K562 (cell line): ENCODE results near the gene LAPTM5. TPM values are rescaled to one million over a fixed set of nuclear protein-coding genes. Genes with fewer than 3 reads are reported as not detected.

Experiments
- ATAC-seq: fragments of 200-7000 bp; cut with Tn5 transposase; 3 replicates; pipeline ENCODE4 v1.9.1; 2020; ENCODE audit warnings: moderate library complexity
- BruUV-seq: library from RNA; stranded (reverse); fragments of 400-500 nt; replicated peaks from 2 replicates; lab custom pipeline; 2021; lab: Mats Ljungman, UMichigan
- CTCF ChIA-PET: fragments of 300-600 bp; formaldehyde crosslinking; extraction: SDS; loops from one replicate; lab custom pipeline; 2021; ENCODE audit warnings: low intra/inter-chr PET ratio; lab: Yijun Ruan, JAX
- POLR2A ChIA-PET: fragments of 300-600, 350-650 bp; sonication (Branson Sonifier 250); formaldehyde crosslinking; extraction: SDS; loops from one replicate; lab custom pipeline; 2021; ENCODE audit warnings: antibody characterized with exemption, inconsistent platforms; lab: Yijun Ruan, JAX
- DNase-seq, 4 experiments: peaks; one replicate each; pipeline versions ENCODE4 v3.0.0 to v3.0.0-alpha.2; 2011 to 2018; ENCODE audit warnings: low spot score in 3 of 4, mixed read lengths in 3 of 4; ENCODE audit errors: extremely low read depth in 1 of 4
- FAIRE-seq: peaks from 2 replicates; lab custom pipeline; 2011; peaks lifted over from hg19 to GRCh38; lab: Jason Lieb, UNC
- H2AFZ ChIP-seq: 2 replicates; pipeline ENCODE4 v1.6.0; 2011; ENCODE audit warnings: low read depth, low read length, control low read depth, inconsistent platforms
- H3K27ac ChIP-seq: fragments of 200-600 bp; 3 replicates; pipeline ENCODE4 v1.8.0; 2011; ENCODE audit warnings: low read depth, mild to moderate bottlenecking, control low read depth, inconsistent platforms, low read length, moderate library complexity, mixed read lengths; ENCODE audit errors: extremely low read depth
- H3K27me3 ChIP-seq, 2 experiments: fragments of 300-600 bp in 1 of 2; 2 replicates in 1 of 2; 3 replicates in 1 of 2; pipeline versions ENCODE4 v1.6.0 to v1.8.0; 2011; ENCODE audit warnings: inconsistent platforms in 2 of 2, low read length in 2 of 2, mild to moderate bottlenecking in 1 of 2, mixed read lengths in 1 of 2, moderate library complexity in 1 of 2; ENCODE audit not compliant: control insufficient read depth in 2 of 2, insufficient read depth in 2 of 2
- H3K36me3 ChIP-seq: fragments of 300-600 bp; 3 replicates; pipeline ENCODE4 v1.8.0; 2011; ENCODE audit warnings: mild to moderate bottlenecking, low read length, inconsistent platforms; ENCODE audit not compliant: control insufficient read depth, insufficient read depth
- H3K4me1 ChIP-seq, 2 experiments: fragments of 200-600 bp in 1 of 2; replicated peaks in 1 of 2; 2 replicates in 1 of 2; 3 replicates in 1 of 2; pipeline versions ENCODE4 v1.5.1 to v1.8.0; 2011; ENCODE audit warnings: inconsistent platforms in 2 of 2, low read length in 2 of 2, mild to moderate bottlenecking in 1 of 2, mixed read lengths in 1 of 2, moderate library complexity in 1 of 2; ENCODE audit not compliant: control insufficient read depth in 2 of 2, insufficient read depth in 2 of 2
- H3K4me2 ChIP-seq: 2 replicates; pipeline ENCODE4 v1.6.1; 2011; ENCODE audit warnings: low read length, control low read depth, inconsistent platforms, mixed read lengths; ENCODE audit not compliant: insufficient read depth
- H3K4me3 ChIP-seq: fragments of 200-600 bp; sonication (generic), shearing (Covaris generic); 2 replicates; pipeline ENCODE4 v1.5.1; 2016; ENCODE audit warnings: control low read depth, inconsistent platforms
- H3K79me2 ChIP-seq: fragments of 200-600 bp; 3 replicates; pipeline ENCODE4 v1.8.0; 2011; ENCODE audit warnings: low read length, inconsistent platforms; ENCODE audit not compliant: control insufficient read depth, insufficient read depth
- H3K9ac ChIP-seq, 2 experiments: 2 replicates each; pipeline versions ENCODE4 v1.6.0 to v1.6.1; 2011; ENCODE audit warnings: low read depth in 2 of 2, low read length in 2 of 2, control low read depth in 1 of 2, inconsistent platforms in 1 of 2, mild to moderate bottlenecking in 1 of 2, mixed read lengths in 1 of 2; ENCODE audit not compliant: insufficient read depth in 1 of 2
- H3K9me1 ChIP-seq: one replicate; pipeline ENCODE4 v1.6.0; 2011; ENCODE audit warnings: inconsistent platforms, mild to moderate bottlenecking, low read length, moderate library complexity; ENCODE audit not compliant: control insufficient read depth, insufficient read depth
- H3K9me3 ChIP-seq: replicated peaks from 2 replicates; pipeline ENCODE4 v1.5.1; 2011; ENCODE audit warnings: low read depth, low read length, inconsistent platforms; ENCODE audit not compliant: control insufficient read depth, insufficient read depth
- H4K20me1 ChIP-seq: replicated peaks from 2 replicates; pipeline ENCODE4 v1.6.1; 2011; ENCODE audit warnings: low read length, inconsistent platforms, mixed read lengths; ENCODE audit not compliant: control insufficient read depth, insufficient read depth
- CBFA2T3 ChIP-seq: fragments of 450-650 bp; IDR thresholded peaks from 2 replicates; pipeline ENCODE4 v1.6.1; 2017
- ELF4 ChIP-seq: fragments of 450-650 bp; formaldehyde crosslinking; IDR thresholded peaks from 2 replicates; pipeline ENCODE4 v1.4.0; 2022; ENCODE audit warnings: missing genetic modification characterization
- ETS1 ChIP-seq: conservative IDR thresholded peaks from 2 replicates; pipeline ENCODE4 v1.6.1; 2011; ENCODE audit warnings: low read depth, mild to moderate bottlenecking, low read length; ENCODE audit not compliant: control insufficient read depth
- HCFC1 ChIP-seq: IDR thresholded peaks from 2 replicates; pipeline ENCODE4 v1.6.1; 2012; ENCODE audit warnings: low read depth, low read length, improper control_type of control experiment
- HNRNPH1 ChIP-seq: fragments of 200-400 bp; formaldehyde crosslinking; optimal IDR thresholded peaks from 2 replicates; pipeline ENCODE3; 2017; ENCODE audit warnings: low read depth, mild to moderate bottlenecking, low read length, moderate library complexity
- MCM3 ChIP-seq: fragments of 450-650 bp; IDR thresholded peaks from 2 replicates; pipeline ENCODE4 v1.6.1; 2016
- POLR3A ChIP-seq: IDR thresholded peaks from 2 replicates; pipeline ENCODE4 v1.6.1; 2011; ENCODE audit warnings: borderline replicate concordance, mild to moderate bottlenecking, moderate library complexity; ENCODE audit not compliant: insufficient read length, insufficient read depth; ENCODE audit errors: extremely low read depth
- PRDM10 ChIP-seq: fragments of 450-650 bp; IDR thresholded peaks from 2 replicates; pipeline ENCODE4 v1.6.1; 2018; ENCODE audit not compliant: partially characterized antibody
- SAFB2 ChIP-seq: fragments of 200-400 bp; formaldehyde crosslinking; IDR thresholded peaks from 2 replicates; pipeline ENCODE4 v1.6.1; 2018; ENCODE audit warnings: borderline replicate concordance, low read length, low read depth, moderate library complexity; ENCODE audit not compliant: severe bottlenecking
- SNRNP70 ChIP-seq: fragments of 200-400 bp; formaldehyde crosslinking; optimal IDR thresholded peaks from 2 replicates; pipeline ENCODE3; 2017; ENCODE audit warnings: low read depth, low read length
- SUPT5H ChIP-seq: fragments of 450-650 bp; IDR thresholded peaks from 2 replicates; pipeline ENCODE4 v1.6.1; 2016
- TFAM ChIP-seq: fragments of 250-450 bp; sonication (Bioruptor Pico); conservative IDR thresholded peaks from 2 replicates; pipeline ENCODE4 v1.5.0; 2021; ENCODE audit warnings: mild to moderate bottlenecking, moderate library complexity
- VEZF1 ChIP-seq: fragments of 200-800 bp; sonication (Bioruptor generic); IDR thresholded peaks from 2 replicates; pipeline ENCODE4 v1.6.1; 2017; ENCODE audit warnings: missing genetic modification characterization, missing compliant biosample characterization
- WGBS: fragments of 100-300 bp; shearing (Covaris generic); methylation state at CpG from one replicate; pipeline ENCODE4 v1.1.6; 2016; ENCODE audit warnings: low coverage, mixed read lengths; ENCODE audit not compliant: insufficient coverage; ENCODE audit errors: missing lambda C conversion rate; 5-methylcytosine and 5-hydroxymethylcytosine counted together
- in situ Hi-C: fragments of 300-500 bp; cut with MboI; formaldehyde crosslinking; loops from 4 replicates; pipeline ENCODE4 v1.15.0; 2018; ENCODE audit warnings: inconsistent platforms, mixed read lengths
- intact Hi-C: fragments of 100-400 bp; cut with micrococcal nuclease; formaldehyde crosslinking; loops from 2 replicates; pipeline ENCODE4 v1.14.2; 2022
- polyA plus RNA-seq, 8 experiments: library from polyadenylated mRNA; depleted of rRNA in 4 of 8; stranded (reverse) in 5 of 8; unstranded in 3 of 8; fragments of >200 nt; fragmentation: Nextera tagmentation in 2 of 8; fragmentation: Illumina TruSeq in 1 of 8; extraction: Ambion mirVana in 2 of 8; extraction: Trizol in 1 of 8; gene quantifications; 2 replicates each; pipeline versions ENCODE4 v1.2.1 to v1.2.3, GENCODE V29; 2011 to 2014; ENCODE audit warnings: inconsistent platforms in 1 of 8, missing spikeins in 1 of 8
- total RNA-seq, 7 experiments: library from RNA; depleted of rRNA in 6 of 7; stranded (reverse); fragments of >200 nt in 6 of 7; fragmentation: Illumina TruSeq in 2 of 7; extraction: Trizol in 2 of 7; gene quantifications; 2 replicates each; pipeline versions ENCODE4 v1.2.1 to v1.2.3, GENCODE V29; 2011 to 2021; ENCODE audit warnings: low replicate concordance in 1 of 7

LAPTM5 gene
- total and polyA plus RNA-seq, 9 of the 15 experiments (the other 6 are each of a cell fraction or from before 2014, with no cell fraction given): 2.4 to 47.3 (median 20.3) TPM

GRCh38 chr1:30753660-30754123 is 3.9 kb downstream of the LAPTM5 start:
- ChIA-PET POLR2A (interaction anchor here (0.5 to 1.8 kb wide), 5 partner anchors 10 to 541 kb away, joined by 3 to 4 read pairs (median 3); no protein-coding TSS in a partner anchor), CTCF (no interaction called here)
- Histone ChIP-seq H3K27me3 (no peaks in the 10 kb centered on the region), H3K9me1 (no peaks in the 10 kb centered on the region), H3K4me3 (no peak overlapping the region), H4K20me1 (no peaks in the 10 kb centered on the region), H3K9ac (no peak overlapping the region), H3K9me3 (no peaks in the 10 kb centered on the region), H3K79me2 (peaks cover 21% of the 10 kb centered on the region; the same call in 2 of the 3 replicates), H3K36me3 (no peaks in the 10 kb centered on the region), H3K4me2 (no peak overlapping the region), H2AFZ (peak overlapping the region; percentile 10; the same call in 1 of the 2 replicates), H3K4me1 (peaks cover 47 to 55% of the 10 kb centered on the region in 2 experiments), H3K27ac (no peak overlapping the region)
- no TSS peak for BruUV-seq
- no peak for FAIRE-seq
- in situ Hi-C loops (no loop called here), intact Hi-C loops (no loop called here)
- no peak for DNase-seq
- 75% methylated on average over 13 of the region's 13 CpGs for whole genome bisulfite sequencing
- no peak for ATAC-seq
- TF ChIP-seq HCFC1: no peak
- no peak for TF ChIP-seq HNRNPH1
- no peak for TF ChIP-seq CBFA2T3
- TF ChIP-seq MCM3: no peak
- no peak for TF ChIP-seq VEZF1
- TF ChIP-seq POLR3A: no peak
- no peak for TF ChIP-seq TFAM (CRISPR knock-in tag)
- no peak for TF ChIP-seq PRDM10
- TF ChIP-seq SAFB2: no peak
- TF ChIP-seq ELF4 (CRISPR knock-in tag): no peak
- no peak for TF ChIP-seq SUPT5H
- TF ChIP-seq SNRNP70: no peak
- TF ChIP-seq ETS1: no peak
